ENCODE data around the gene SLIT3. TPM values are rescaled to one million over a fixed set of nuclear protein-coding genes. Genes with fewer than 3 reads are reported as not detected.

SLIT3 gene
- total RNA-seq, 1 donor from 2014 or later, result 7.4 TPM

- no peak for DNase-seq (ENCODE audit: extremely low read depth, low read depth, low spot score)
Observed at GRCh38 chr5:168793841-168794837, 506.8 kb downstream of the SLIT3 start.

- DNase-seq (ENCODE audit: extremely low read depth, low read depth, low spot score), result no peak
Observed at GRCh38 chr5:168792678-168793077, 508.3 kb downstream of the SLIT3 start.

- DNase-seq (ENCODE audit: extremely low read depth, low read depth, low spot score), result no peak
Observed at GRCh38 chr5:168790671-168791250, 510.2 kb downstream of the SLIT3 start.

- no peak for DNase-seq (ENCODE audit: extremely low read depth, low read depth, low spot score)
Observed at GRCh38 chr5:168790002-168790635, 510.8 kb downstream of the SLIT3 start.

GRCh38 chr5:168788786-168789185, 512.2 kb downstream of the SLIT3 start:
- DNase-seq (ENCODE audit: extremely low read depth, low read depth, low spot score), result no peak

- DNase-seq (ENCODE audit: extremely low read depth, low read depth, low spot score), result no peak
Observed at GRCh38 chr5:168788107-168788506, 512.8 kb downstream of the SLIT3 start.

- DNase-seq (ENCODE audit: extremely low read depth, low read depth, low spot score), result no peak
Observed at GRCh38 chr5:168786147-168786546, 514.8 kb downstream of the SLIT3 start.

GRCh38 chr5:168784454-168784853, 516.5 kb downstream of the SLIT3 start:
- no peak for DNase-seq (ENCODE audit: extremely low read depth, low read depth, low spot score)

GRCh38 chr5:168781941-168782571, 518.9 kb downstream of the SLIT3 start:
- DNase-seq (ENCODE audit: extremely low read depth, low read depth, low spot score), result no peak

GRCh38 chr5:168780888-168781287, 520.1 kb downstream of the SLIT3 start:
- DNase-seq (ENCODE audit: extremely low read depth, low read depth, low spot score), result no peak

GRCh38 chr5:168779333-168779732, 521.6 kb downstream of the SLIT3 start:
- DNase-seq (ENCODE audit: extremely low read depth, low read depth, low spot score), result no peak

- DNase-seq (ENCODE audit: extremely low read depth, low read depth, low spot score), result no peak
Observed at GRCh38 chr5:168778536-168778935, 522.4 kb downstream of the SLIT3 start.

GRCh38 chr5:168777651-168778050, 523.3 kb downstream of the SLIT3 start:
- DNase-seq (ENCODE audit: extremely low read depth, low read depth, low spot score), result no peak

- DNase-seq (ENCODE audit: extremely low read depth, low read depth, low spot score), result no peak
Observed at GRCh38 chr5:168776070-168776469, 524.9 kb downstream of the SLIT3 start.

- no peak for DNase-seq (ENCODE audit: extremely low read depth, low read depth, low spot score)
Observed at GRCh38 chr5:168773226-168773625, 527.7 kb downstream of the SLIT3 start.

GRCh38 chr5:168772316-168772961, 528.5 kb downstream of the SLIT3 start:
- no peak for DNase-seq (ENCODE audit: extremely low read depth, low read depth, low spot score)

- no peak for DNase-seq (ENCODE audit: extremely low read depth, low read depth, low spot score)
Observed at GRCh38 chr5:168771678-168772077, 529.3 kb downstream of the SLIT3 start.

- DNase-seq (ENCODE audit: extremely low read depth, low read depth, low spot score), result no peak
Observed at GRCh38 chr5:168770996-168771395, 529.9 kb downstream of the SLIT3 start.

GRCh38 chr5:168770036-168770498, 530.9 kb downstream of the SLIT3 start:
- DNase-seq (ENCODE audit: extremely low read depth, low read depth, low spot score), result no peak

GRCh38 chr5:168768172-168768571, 532.8 kb downstream of the SLIT3 start:
- no peak for DNase-seq (ENCODE audit: extremely low read depth, low read depth, low spot score)

- no peak for DNase-seq (ENCODE audit: extremely low read depth, low read depth, low spot score)
Observed at GRCh38 chr5:168766426-168766700, 534.6 kb downstream of the SLIT3 start.

Data from glomerular endothelial cell (primary cell).